Neural progenitor cell (in vitro differentiated cells): ENCODE measurements around the gene SMYD3.

Experiments used
- EZH2 ChIP-seq: fragments of 200-600 bp; sonication (generic); IDR thresholded peaks from 2 replicates; pipeline ENCODE4 v1.6.1; 2017; ENCODE audit warnings: antibody characterized with exemption, mild to moderate bottlenecking, moderate library complexity
- TF ChIP-seq, protein P1 (sequence below): fragments of 200-600 bp; sonication (generic); IDR thresholded peaks from 2 replicates; pipeline ENCODE4 v1.5.1; 2017; ENCODE audit warnings: antibody characterized with exemption, mild to moderate bottlenecking

DNA sequence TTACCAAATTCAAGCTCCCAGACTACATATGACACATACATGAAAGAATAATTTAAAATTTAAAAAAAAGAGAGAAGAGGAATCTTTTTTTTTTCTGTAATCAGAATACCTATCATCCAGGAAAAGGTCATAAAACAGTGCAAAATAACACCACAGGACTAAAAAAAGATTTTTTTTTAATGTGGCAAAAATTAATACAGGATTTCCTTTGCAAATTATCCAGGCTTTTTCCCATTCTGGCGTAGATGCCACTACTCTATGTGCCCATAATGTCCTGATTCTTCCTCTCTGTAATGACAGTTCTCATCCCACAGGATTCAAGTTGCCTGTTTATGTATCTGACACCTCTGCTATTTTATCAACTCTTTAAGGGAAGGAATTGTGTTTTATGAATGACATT lies 429.6 kb downstream of the SMYD3 start:
- TF ChIP-seq, protein P1, sequence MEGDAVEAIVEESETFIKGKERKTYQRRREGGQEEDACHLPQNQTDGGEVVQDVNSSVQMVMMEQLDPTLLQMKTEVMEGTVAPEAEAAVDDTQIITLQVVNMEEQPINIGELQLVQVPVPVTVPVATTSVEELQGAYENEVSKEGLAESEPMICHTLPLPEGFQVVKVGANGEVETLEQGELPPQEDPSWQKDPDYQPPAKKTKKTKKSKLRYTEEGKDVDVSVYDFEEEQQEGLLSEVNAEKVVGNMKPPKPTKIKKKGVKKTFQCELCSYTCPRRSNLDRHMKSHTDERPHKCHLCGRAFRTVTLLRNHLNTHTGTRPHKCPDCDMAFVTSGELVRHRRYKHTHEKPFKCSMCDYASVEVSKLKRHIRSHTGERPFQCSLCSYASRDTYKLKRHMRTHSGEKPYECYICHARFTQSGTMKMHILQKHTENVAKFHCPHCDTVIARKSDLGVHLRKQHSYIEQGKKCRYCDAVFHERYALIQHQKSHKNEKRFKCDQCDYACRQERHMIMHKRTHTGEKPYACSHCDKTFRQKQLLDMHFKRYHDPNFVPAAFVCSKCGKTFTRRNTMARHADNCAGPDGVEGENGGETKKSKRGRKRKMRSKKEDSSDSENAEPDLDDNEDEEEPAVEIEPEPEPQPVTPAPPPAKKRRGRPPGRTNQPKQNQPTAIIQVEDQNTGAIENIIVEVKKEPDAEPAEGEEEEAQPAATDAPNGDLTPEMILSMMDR: no peak
- no peak for TF ChIP-seq EZH2
